Right lung (tissue), 5 donors: ENCODE results near the gene PLCB2. TPM values are rescaled to one million over a fixed set of nuclear protein-coding genes. Genes with fewer than 3 reads are reported as not detected.

ENCODE experiments used
- DNase-seq, 2 donors: peaks; one replicate each; pipeline ENCODE4 v3.0.0-alpha.2; 2013
- polyA plus RNA-seq, 5 donors: library from polyadenylated mRNA; unstranded; fragments of 120-200 nt; gene quantifications; one replicate each; pipeline versions ENCODE4 v1.2.1 to v1.2.3, GENCODE V29; 2013; ENCODE audit warnings: inconsistent platforms in 1 of 5, low replicate concordance in 1 of 5; ENCODE audit not compliant: insufficient read length in 5 of 5, insufficient read depth in 1 of 5

PLCB2 gene
- polyA plus RNA-seq, 5 donors: 10.1 to 20.7 (median 16.4) TPM

GRCh38 chr15:40302288-40302886 lies 5.3 kb downstream of the PLCB2 start:
- DNase-seq: no peak

DNA sequence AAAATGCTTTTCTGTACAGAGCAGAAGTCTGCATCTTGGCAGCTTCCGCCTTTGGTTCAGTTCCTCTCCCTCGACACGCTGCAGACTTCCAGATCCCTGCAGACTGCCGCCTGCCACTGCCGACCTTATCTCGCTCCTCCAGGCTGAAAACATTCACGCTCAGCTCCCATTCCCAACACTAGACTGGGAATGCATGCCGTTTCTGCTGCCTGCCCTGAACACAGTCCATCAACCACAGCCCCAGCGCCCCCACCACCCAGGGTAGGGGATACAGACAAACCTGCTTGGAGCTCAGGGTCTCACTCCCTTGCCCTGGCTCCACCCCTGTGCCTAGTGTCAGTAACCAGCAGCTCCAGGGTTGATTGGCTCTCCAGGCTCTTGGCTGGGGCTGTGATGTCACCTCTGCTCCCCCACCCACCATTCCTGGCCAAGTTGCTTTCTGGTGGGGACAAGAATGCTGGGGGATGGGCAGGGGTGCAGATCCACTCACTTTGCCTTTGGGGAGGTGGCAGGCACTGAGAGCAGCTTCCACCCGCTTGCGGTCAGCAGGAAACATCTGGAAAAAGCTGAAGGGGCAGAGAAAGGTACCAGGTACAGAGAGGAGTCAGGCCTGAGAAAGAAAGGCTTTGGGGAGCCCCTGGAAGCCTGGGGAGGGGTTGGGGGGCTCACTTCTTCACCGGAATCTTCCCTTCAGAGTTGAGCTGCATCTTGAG lies 6.1 kb downstream of the PLCB2 start:
- DNase-seq: no peak

DNA sequence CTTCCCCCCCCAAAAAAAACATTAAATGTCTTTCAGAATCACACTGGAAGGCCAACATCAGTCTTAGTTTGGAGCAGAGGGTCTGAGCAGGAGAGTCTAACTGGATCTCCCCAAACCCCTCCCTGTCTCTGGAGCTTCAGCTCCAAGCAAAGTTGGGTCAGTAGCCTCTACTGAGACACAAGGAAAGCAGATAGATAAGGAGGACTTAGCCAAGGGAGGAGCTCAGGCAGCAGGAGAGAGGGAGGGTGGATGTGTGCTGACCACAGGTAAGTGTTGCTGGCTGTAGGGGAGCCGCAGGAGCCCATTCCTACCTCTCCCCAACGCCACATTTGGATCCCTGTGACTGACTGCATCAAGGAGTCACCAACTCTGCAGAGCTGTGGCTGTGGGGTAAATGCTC lies 7.0 kb downstream of the PLCB2 start:
- no peak for DNase-seq

DNA sequence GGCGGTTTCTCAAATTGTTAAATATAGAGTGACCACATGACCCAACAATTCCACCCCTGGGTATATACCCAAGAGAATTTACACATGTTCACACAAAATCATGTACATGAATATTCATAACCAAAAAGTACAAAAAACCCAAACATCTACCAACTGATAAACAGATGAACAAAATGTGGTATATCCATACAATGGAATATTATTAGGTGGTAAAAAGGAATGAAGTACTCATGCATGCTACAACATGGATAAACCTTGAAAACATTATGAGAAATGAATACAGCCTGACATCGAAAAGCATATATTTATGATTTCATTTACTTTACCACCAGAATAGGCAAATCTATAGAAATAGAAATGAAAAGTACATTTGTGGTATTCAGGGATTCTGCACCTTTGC lies 7.4 kb downstream of the PLCB2 start:
- no peak for DNase-seq

DNA sequence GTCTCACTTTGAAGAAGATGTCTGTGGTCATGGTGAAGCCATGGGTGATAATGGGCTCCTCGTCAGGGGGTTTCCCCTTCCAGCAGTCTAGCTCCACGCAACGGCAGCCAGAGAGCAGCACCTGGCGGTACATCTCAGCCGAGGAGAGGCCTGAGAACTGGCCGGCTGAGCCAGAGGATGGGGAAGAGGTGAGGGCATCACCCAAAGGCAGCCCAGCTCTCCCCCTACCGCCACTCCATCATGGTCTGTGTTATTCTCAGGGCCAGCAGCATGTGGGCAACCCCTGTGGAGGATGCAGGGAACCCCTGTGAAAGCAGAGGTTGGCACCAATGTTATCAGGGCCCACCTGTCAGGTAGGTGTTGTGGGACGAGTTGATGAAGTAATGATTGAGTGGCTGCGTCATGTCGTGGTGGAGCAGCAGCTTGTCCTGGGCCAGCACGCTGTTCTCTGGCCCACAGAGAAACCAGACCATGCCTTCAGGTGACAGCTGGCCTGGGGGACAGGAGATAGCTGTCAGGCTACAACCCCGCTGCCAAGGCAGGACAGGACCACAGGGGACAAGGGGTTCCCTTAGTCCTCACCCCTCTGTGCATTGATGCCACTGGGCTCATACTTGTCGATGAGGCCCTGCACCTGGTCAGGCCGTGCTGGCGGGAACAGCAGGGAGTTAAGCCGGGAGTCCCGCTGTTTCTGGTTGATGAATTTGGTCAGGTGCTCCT lies 9.4 kb downstream of the PLCB2 start:
- no peak for DNase-seq

- no peak for DNase-seq
Measured at GRCh38 chr15:40297356-40297755, 10.4 kb downstream of the PLCB2 start.

- DNase-seq: no peak
Measured at GRCh38 chr15:40296561-40297230, 11.0 kb downstream of the PLCB2 start.

GRCh38 chr15:40295877-40296560 lies 11.7 kb downstream of the PLCB2 start:
- no peak for DNase-seq

GRCh38 chr15:40295297-40295696 lies 12.4 kb downstream of the PLCB2 start:
- no peak for DNase-seq

- DNase-seq: no peak
Measured at GRCh38 chr15:40293905-40294895, 13.5 kb downstream of the PLCB2 start.

- DNase-seq: no peak
Measured at GRCh38 chr15:40293006-40293405, 14.7 kb downstream of the PLCB2 start.

GRCh38 chr15:40292246-40292645 lies 15.5 kb downstream of the PLCB2 start:
- DNase-seq: no peak

DNA sequence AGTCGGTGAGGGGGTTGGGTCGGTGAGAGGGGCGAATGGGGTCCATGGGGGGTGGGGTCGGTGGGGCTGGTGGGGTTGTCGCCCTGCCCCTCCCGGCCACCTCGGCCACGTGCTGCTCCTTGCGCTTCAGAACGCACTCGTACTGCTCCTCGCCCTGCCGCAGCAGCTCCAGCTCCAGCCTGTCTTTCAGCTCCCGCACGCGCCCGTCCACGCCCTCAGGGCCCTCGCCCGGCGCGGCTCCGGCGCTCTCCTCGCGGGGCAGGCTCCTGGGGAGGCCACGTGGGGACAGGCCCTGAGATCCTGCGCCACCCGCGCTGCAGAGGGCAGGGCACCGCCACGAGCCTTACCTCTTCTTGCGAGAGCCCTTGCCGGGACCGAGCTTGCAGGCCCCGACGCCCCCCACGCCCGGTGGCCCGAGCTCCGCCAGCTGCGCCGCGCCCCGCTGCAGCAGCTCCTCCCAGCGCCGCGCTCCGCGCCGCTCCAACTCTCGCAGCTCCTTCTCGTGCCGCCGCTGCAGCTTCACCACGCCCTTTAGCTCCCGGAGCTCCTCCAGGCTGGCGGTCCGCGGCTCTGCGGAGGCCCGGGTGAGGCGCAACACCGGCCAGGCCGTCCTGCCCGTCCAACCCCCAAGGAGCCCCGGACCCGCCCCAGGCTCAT lies 16.7 kb downstream of the PLCB2 start:
- DNase-seq: peak in 1 of 2 donors; percentile 47

DNA sequence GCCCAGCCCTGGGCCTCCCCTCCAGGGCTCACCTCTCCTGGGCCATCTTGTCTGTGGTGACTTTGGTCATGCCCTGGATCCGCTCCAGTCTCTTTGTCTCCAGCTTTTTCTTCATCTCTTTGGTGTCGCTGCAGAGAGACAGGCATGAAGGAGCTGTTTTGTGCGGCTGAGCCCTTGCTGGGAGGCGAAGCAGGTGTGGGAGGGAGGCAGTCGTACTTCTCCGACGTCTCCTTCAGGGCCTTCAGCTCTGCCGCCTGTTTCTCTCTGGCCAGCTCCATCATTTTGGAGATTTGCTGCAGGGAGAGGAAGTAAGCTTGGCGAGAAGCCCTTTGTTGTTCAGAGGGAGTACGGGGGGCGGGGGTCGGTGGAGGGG lies 17.2 kb downstream of the PLCB2 start:
- no peak for DNase-seq

DNA sequence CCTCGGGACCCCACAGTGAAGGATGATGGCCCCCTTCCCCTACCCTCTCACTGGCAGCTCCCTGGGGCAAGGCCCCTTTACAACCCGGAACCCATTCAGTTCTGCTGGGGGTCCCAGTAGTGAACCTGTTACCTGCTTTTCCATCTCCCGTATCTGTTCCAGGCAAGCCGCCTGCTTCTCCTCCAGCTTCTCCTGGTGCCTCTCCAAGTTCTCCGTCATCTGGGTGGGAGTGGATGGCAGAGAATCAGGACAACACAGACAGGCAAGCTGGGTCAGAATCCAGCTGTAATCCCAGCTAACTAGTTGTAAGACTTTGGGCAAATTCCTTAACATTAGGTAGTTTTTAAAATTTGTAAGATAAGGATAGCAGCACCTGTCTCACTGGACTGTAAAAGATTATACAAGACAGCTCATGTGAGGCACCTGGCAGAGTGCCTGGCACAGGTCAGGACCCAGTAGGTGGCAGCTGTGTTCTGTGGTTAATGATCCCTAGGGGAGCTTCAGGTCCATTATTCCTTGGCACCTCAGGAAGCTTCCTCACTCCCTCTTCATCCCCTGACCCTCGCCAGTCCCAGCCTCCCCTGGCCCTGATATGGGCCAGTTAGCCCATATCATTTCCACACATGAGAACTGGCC lies 18.5 kb downstream of the PLCB2 start:
- DNase-seq: no peak

GRCh38 chr15:40287968-40288367 lies 19.8 kb downstream of the PLCB2 start:
- DNase-seq: no peak

DNA sequence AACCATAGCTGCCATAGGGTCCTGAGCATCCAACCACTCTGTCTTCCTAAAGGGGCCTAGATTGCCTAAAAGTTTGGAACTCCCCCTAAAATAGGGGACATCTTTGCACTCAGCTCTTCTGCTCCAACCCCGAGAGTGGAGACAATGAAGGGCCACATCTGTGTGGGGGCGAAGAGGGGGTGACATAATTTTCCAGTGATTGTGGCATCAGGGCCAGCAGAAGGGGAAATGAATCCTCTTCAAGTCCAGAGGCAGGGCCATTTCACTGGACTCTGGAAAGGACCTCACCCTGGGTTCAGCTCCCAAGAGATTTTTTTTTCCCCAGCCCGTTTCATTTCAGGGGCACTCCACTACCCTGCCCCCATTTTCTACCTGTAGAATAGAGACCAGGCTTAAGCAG lies 20.2 kb downstream of the PLCB2 start:
- DNase-seq: no peak

GRCh38 chr15:40286794-40287193 lies 20.9 kb downstream of the PLCB2 start:
- DNase-seq: no peak

DNA sequence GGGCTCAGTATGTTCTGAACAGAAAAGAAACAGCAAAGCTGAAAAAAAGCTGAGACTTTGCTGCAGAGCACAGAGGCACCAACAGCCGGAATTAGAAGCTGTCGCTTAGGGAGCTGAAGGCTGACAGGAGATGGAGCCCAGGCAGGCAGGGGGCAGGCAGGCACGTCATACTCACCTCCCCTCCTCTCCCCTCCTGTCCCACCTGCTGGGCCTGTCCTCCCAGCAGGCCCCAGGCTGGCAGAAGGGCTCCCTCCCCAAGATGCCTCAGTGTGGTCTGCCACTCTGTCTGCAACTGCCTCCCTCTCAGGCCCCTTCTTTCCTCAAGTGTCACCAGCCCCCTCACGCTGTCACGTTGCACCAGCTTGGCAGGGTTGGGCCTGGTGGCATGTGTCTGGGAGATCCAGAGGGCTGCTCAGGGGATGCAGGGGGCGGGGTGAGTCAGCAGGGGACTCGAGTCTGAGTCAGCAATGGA lies 21.6 kb downstream of the PLCB2 start:
- no peak for DNase-seq
